Astrocyte (in vitro differentiated cells and primary cell): Measurements from ENCODE around the gene PPP6R3. TPM values are rescaled to one million over a fixed set of nuclear protein-coding genes. Genes with fewer than 3 reads are reported as not detected.

Experiments used
- DNase-seq: peaks from one replicate; pipeline ENCODE4 v3.0.0-alpha.2; 2010; ENCODE audit warnings: low read depth
- FAIRE-seq: peaks from 2 replicates; lab custom pipeline; 2011; peaks lifted over from hg19 to GRCh38; lab: Jason Lieb, UNC
- H2AFZ ChIP-seq: 2 replicates; pipeline ENCODE4 v1.6.0; 2012; ENCODE audit warnings: low read depth, low read length, inconsistent platforms
- H3K27ac ChIP-seq: 2 replicates; pipeline ENCODE4 v1.5.1; 2011; ENCODE audit warnings: low read depth, low read length, inconsistent platforms
- H3K27me3 ChIP-seq: 2 replicates; pipeline ENCODE4 v1.6.0; 2011; ENCODE audit warnings: low read length, inconsistent platforms; ENCODE audit not compliant: insufficient read depth
- H3K36me3 ChIP-seq: 2 replicates; pipeline ENCODE4 v1.5.1; 2011; ENCODE audit warnings: low read length, inconsistent platforms; ENCODE audit not compliant: insufficient read depth
- H3K4me1 ChIP-seq: 2 replicates; pipeline ENCODE4 v1.5.1; 2011; ENCODE audit warnings: low read length, inconsistent platforms; ENCODE audit not compliant: insufficient read depth
- H3K4me2 ChIP-seq: 2 replicates; pipeline ENCODE4 v1.6.0; 2012; ENCODE audit warnings: low read length, inconsistent platforms
- H3K4me3 ChIP-seq: 2 replicates; pipeline ENCODE4 v1.5.1; 2011; ENCODE audit warnings: low read depth, mild to moderate bottlenecking, low read length, inconsistent platforms; ENCODE audit not compliant: insufficient read depth
- H3K79me2 ChIP-seq: 2 replicates; pipeline ENCODE4 v1.6.0; 2012; ENCODE audit warnings: mild to moderate bottlenecking, low read length, inconsistent platforms; ENCODE audit not compliant: insufficient read depth
- H3K9ac ChIP-seq: 2 replicates; pipeline ENCODE4 v1.6.0; 2012; ENCODE audit warnings: mild to moderate bottlenecking, low read length, inconsistent platforms
- H3K9me3 ChIP-seq: 2 replicates; pipeline ENCODE4 v1.5.1; 2012; ENCODE audit warnings: low read depth, mild to moderate bottlenecking, low read length, inconsistent platforms; ENCODE audit not compliant: insufficient read depth
- H4K20me1 ChIP-seq: 2 replicates; pipeline ENCODE4 v1.6.0; 2012; ENCODE audit warnings: low read length, inconsistent platforms; ENCODE audit not compliant: insufficient read depth
- H3K27ac Mint-ChIP-seq: one replicate; pipeline ENCODE4 v1.8.0; 2021; ENCODE audit warnings: mild to moderate bottlenecking, mixed read lengths; ENCODE audit not compliant: unreplicated experiment
- H3K27me3 Mint-ChIP-seq: one replicate; pipeline ENCODE4 v1.8.0; 2021; ENCODE audit warnings: low read depth, mixed read lengths; ENCODE audit not compliant: unreplicated experiment
- H3K36me3 Mint-ChIP-seq: one replicate; pipeline ENCODE4 v1.8.0; 2021; ENCODE audit warnings: low read depth, mixed read lengths; ENCODE audit not compliant: unreplicated experiment
- H3K4me1 Mint-ChIP-seq: one replicate; pipeline ENCODE4 v1.8.0; 2021; ENCODE audit warnings: low read depth, mixed read lengths; ENCODE audit not compliant: unreplicated experiment
- H3K4me3 Mint-ChIP-seq: one replicate; pipeline ENCODE4 v1.8.0; 2021; ENCODE audit warnings: mild to moderate bottlenecking, moderate library complexity, mixed read lengths; ENCODE audit not compliant: unreplicated experiment
- H3K9me3 Mint-ChIP-seq: one replicate; pipeline ENCODE4 v1.8.0; 2021; ENCODE audit warnings: mild to moderate bottlenecking, mixed read lengths; ENCODE audit not compliant: unreplicated experiment
- CTCF ChIP-seq: IDR thresholded peaks from 2 replicates; pipeline ENCODE4 v1.5.1; 2011; ENCODE audit warnings: low read depth, mild to moderate bottlenecking, inconsistent platforms, low read length, moderate library complexity; ENCODE audit not compliant: insufficient read depth
- EZH2 ChIP-seq: IDR thresholded peaks from 2 replicates; pipeline ENCODE4 v1.6.1; 2012; ENCODE audit warnings: mild to moderate bottlenecking, low read length, inconsistent platforms; ENCODE audit not compliant: insufficient read depth
- total RNA-seq: library from RNA; stranded (reverse); gene quantifications from 2 replicates; pipeline ENCODE4 v1.2.1, GENCODE V29; 2021

The PPP6R3 gene
- total RNA-seq, 1 donor from 2014 or later = 97.8 TPM

DNA sequence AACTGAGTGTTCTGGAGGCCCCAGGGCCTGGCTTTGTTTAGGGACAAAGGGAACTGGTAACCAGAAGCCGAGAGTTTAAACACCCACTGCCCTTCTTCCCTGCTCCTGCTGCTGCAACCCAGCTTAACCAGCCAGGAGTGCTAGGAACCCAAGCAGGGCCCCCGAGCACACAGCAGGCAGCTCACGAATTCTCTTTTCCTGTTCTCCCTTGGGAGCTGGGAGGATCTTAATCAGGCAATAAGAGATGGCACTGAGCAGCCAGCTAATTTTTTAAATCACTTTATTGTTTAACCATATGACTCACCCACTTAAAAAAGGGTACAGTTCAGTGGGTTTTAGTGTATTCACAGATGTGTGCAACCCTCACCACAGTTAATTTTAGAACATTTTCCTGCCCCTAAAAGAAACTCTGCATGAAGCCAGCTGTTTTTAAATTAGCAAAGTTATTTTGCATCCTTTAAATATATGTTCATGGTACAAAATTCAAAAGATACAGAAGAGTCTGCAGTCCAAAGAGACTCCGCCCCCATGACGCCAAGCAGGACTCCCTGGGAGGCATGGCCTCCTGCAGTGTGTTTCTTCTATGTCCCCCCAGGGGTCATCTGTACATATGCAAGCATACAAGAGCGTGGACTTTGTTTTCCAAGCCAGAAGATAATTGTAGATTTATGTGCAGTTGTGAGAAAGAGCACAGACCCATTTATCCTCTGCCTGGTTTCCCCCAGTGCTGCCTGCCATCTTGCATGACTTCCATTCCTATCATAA lies 18.9 kb upstream of the PPP6R3 start:
- H3K27ac Mint-ChIP-seq = peak overlapping the region; percentile 14
- no peaks in the 10 kb centered on the region for H3K27me3 Mint-ChIP-seq
- no peak overlapping the region for H3K4me3 Mint-ChIP-seq
- no peak for TF ChIP-seq EZH2
- no peak for TF ChIP-seq CTCF
- peaks cover 19% of the 10 kb centered on the region for H3K4me1 ChIP-seq
- FAIRE-seq (no peak), DNase-seq (peak; percentile 29)
- H3K79me2 ChIP-seq = no peaks in the 10 kb centered on the region
- no peak overlapping the region for H3K4me3 ChIP-seq
- H3K9ac ChIP-seq = no peak overlapping the region
- peaks cover 2% of the 10 kb centered on the region for H3K36me3 Mint-ChIP-seq
- H3K27ac ChIP-seq = no peak overlapping the region
- H3K4me2 ChIP-seq = peak overlapping the region; percentile 35
- no peak overlapping the region for H2AFZ ChIP-seq
- H4K20me1 ChIP-seq = no peaks in the 10 kb centered on the region
- no peaks in the 10 kb centered on the region for H3K9me3 ChIP-seq
- peaks cover 3% of the 10 kb centered on the region for H3K36me3 ChIP-seq
- H3K9me3 Mint-ChIP-seq = no peaks in the 10 kb centered on the region
- peaks cover 16% of the 10 kb centered on the region for H3K4me1 Mint-ChIP-seq
- H3K27me3 ChIP-seq = no peaks in the 10 kb centered on the region

- Histone ChIP-seq H3K4me1 (peaks cover 12% of the 10 kb centered on the region), H4K20me1 (no peaks in the 10 kb centered on the region), H3K79me2 (no peaks in the 10 kb centered on the region), H3K4me2 (no peak overlapping the region), H3K9me3 (no peaks in the 10 kb centered on the region), H3K4me3 (no peak overlapping the region), H2AFZ (no peak overlapping the region), H3K27ac (no peak overlapping the region), H3K27me3 (no peaks in the 10 kb centered on the region), H3K36me3 (peaks cover 3% of the 10 kb centered on the region), H3K9ac (no peak overlapping the region)
- Mint-ChIP-seq H3K27ac (no peak overlapping the region), H3K9me3 (no peaks in the 10 kb centered on the region), H3K27me3 (no peaks in the 10 kb centered on the region), H3K36me3 (peaks cover 2% of the 10 kb centered on the region), H3K4me3 (no peak overlapping the region), H3K4me1 (peaks cover 8% of the 10 kb centered on the region)
- TF ChIP-seq CTCF (no peak), EZH2 (no peak)
- DNase-seq (no peak), FAIRE-seq (no peak)
Observed at GRCh38 chr11:68442433-68442832, 18.1 kb upstream of the PPP6R3 start.

DNA sequence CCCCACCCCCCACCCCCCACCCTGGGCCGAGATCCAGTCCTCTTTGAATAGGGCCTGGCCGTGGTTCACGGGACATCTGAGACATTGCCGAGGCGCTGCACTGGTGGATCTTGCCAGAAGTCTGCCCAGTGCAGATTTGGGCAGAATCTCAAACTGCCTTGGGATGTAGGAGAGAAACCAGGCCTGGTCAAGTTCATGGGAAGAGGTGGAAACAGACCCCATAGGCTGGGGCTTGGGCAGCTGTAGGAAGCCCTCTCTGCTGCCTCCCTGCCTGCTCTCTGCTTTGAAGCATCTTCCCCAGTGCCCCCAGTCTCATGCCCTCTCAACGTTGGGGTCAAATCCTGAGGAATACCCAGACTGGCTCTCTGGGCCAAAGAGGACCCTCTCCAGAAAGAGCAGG lies 16.0 kb upstream of the PPP6R3 start:
- Histone ChIP-seq H3K4me2 (no peak overlapping the region), H3K4me3 (no peak overlapping the region), H3K9me3 (no peaks in the 10 kb centered on the region), H2AFZ (no peak overlapping the region), H3K9ac (no peak overlapping the region), H4K20me1 (no peaks in the 10 kb centered on the region), H3K36me3 (peaks cover 3% of the 10 kb centered on the region), H3K27ac (no peak overlapping the region), H3K79me2 (no peaks in the 10 kb centered on the region), H3K27me3 (no peaks in the 10 kb centered on the region), H3K4me1 (peaks cover 6% of the 10 kb centered on the region)
- TF ChIP-seq EZH2 (no peak), CTCF (no peak)
- H3K4me3 Mint-ChIP-seq = no peak overlapping the region
- H3K27ac Mint-ChIP-seq = no peak overlapping the region
- no peak for DNase-seq
- H3K27me3 Mint-ChIP-seq = no peaks in the 10 kb centered on the region
- no peaks in the 10 kb centered on the region for H3K9me3 Mint-ChIP-seq
- no peak for FAIRE-seq
- H3K36me3 Mint-ChIP-seq = peaks cover 2% of the 10 kb centered on the region
- peaks cover 7% of the 10 kb centered on the region for H3K4me1 Mint-ChIP-seq
